CD4-positive, alpha-beta T cell treated with Interleukin-6 at 100 ng/mL for 8 hours (primary cell): ENCODE data around the gene YBEY.
"Not testable (repeated sequence)": the region's sequence is repeated elsewhere in the genome, so short reads cannot be mapped to it uniquely, and the experiment has no call there.

ENCODE experiments used
- DNase-seq: peaks from one replicate; pipeline ENCODE4 v3.0.0-alpha.2; 2020; ENCODE audit warnings: mixed read lengths, low spot score

YBEY gene

GRCh38 chr21:46304955-46305354, 18.8 kb downstream of the YBEY start:
- no peak for DNase-seq

DNA sequence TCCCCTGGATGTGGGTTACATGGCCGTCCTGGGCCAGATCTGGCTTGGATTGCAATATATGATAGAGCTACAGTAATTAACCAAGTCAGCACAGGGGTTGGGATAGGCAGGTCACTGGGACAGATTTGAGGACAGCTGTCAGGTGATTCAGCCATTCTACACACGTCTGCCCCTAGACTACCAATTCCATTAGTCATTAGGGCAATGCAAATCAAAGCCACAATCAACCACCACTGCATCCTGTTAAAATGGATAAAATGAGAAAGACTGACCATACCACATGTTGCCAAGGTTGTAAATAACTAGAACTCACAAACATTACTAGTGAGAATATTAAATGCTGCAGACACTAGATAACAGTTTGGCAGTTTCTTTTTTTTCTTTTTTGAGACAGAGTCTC, 21.5 kb downstream of the YBEY start:
- no peak for DNase-seq

GRCh38 chr21:46308431-46308830, 22.3 kb downstream of the YBEY start:
- no peak for DNase-seq

- DNase-seq, result not testable (repeated sequence)
Measured at GRCh38 chr21:46310260-46310659, 24.1 kb downstream of the YBEY start.

GRCh38 chr21:46311568-46311967, 25.4 kb downstream of the YBEY start:
- no peak for DNase-seq

- DNase-seq, result no peak
Measured at GRCh38 chr21:46312949-46313348, 26.8 kb downstream of the YBEY start.

DNA sequence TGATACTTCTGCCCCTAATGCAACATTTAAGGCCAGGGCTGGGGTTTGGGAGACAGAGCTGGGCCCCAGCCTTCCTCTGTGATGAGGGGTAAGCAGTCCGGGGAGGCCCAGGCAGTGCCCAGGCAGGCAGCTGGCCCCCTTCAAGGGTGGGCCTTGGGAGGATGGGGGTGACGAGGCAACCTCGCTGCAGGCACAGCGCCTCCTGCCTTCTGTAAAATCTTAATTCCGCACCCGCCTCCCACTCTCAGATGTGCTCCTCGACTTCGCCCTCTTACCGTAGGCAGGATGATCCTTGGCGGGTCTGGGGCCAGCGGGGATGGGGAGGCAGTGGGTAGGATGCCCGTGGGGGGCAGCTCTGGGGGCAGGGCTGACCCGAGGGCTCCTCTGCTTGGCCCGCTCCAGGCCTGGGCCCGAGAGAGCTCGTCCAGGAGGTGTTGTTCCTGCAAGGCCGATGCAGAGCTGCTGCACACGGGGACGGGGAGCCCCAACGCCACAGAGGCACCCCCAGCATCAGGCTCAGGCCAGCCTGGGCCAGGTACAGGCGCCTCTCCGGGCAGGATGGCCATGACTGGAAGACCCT, 28.4 kb downstream of the YBEY start:
- no peak for DNase-seq

GRCh38 chr21:46316708-46317324, 30.7 kb downstream of the YBEY start:
- DNase-seq, result no peak

DNA sequence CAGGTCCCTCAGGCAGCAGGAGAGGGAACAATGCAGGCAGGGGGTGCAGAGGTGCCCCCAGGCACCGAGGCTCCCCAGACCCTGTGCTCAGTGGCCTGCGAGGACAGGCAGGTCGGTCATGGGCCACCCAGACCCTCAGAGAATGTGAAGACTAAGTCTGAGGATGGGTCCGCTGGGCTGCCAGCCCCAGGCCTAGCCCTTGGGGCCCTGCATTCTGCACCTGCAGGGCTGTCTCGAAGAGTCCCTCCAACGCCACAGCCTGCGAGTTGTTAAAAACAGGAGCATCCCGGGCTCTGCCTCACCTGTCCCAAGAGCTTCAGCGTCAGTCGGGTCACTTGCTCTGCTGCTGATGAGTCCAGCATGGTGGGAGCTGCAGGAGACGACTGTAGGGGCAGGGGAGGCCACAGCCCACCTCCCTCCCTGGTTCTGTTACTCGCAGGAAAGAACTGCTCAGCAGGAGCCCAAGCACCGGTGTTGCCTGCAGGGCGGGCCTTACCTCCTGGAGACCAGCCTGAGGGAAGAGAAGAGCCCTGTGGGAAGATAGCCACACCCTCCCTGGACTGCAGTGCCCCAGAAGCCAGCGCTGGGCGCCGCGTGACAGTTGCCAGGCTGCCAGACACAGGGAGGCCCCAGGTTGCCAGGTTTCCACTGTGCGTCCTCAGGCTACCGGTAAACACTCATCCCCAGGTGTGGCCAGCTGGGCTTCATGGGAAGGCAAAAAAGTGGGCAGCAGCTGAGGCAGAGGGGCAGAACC, 31.7 kb downstream of the YBEY start:
- no peak for DNase-seq

- no peak for DNase-seq
Measured at GRCh38 chr21:46318464-46318845, 32.3 kb downstream of the YBEY start.

- no peak for DNase-seq
Measured at GRCh38 chr21:46319186-46319585, 33.0 kb downstream of the YBEY start.

- no peak for DNase-seq
Measured at GRCh38 chr21:46320331-46320801, 34.2 kb downstream of the YBEY start.

- no peak for DNase-seq
Measured at GRCh38 chr21:46322351-46323226, 36.4 kb downstream of the YBEY start.

- no peak for DNase-seq
Measured at GRCh38 chr21:46323227-46323709, 37.1 kb downstream of the YBEY start.

- peak; percentile 98 for DNase-seq
Measured at GRCh38 chr21:46323710-46324389, 37.7 kb downstream of the YBEY start, which contains the start of the genes C21orf58 and PCNT. TSS of gene C21orf58 (minus strand) at chr21:46323870. CDS start at chr21:46322738, 1,132 bp downstream. TSS of gene PCNT (plus strand) at chr21:46324156. CDS start at chr21:46324229, 73 bp downstream.

DNA sequence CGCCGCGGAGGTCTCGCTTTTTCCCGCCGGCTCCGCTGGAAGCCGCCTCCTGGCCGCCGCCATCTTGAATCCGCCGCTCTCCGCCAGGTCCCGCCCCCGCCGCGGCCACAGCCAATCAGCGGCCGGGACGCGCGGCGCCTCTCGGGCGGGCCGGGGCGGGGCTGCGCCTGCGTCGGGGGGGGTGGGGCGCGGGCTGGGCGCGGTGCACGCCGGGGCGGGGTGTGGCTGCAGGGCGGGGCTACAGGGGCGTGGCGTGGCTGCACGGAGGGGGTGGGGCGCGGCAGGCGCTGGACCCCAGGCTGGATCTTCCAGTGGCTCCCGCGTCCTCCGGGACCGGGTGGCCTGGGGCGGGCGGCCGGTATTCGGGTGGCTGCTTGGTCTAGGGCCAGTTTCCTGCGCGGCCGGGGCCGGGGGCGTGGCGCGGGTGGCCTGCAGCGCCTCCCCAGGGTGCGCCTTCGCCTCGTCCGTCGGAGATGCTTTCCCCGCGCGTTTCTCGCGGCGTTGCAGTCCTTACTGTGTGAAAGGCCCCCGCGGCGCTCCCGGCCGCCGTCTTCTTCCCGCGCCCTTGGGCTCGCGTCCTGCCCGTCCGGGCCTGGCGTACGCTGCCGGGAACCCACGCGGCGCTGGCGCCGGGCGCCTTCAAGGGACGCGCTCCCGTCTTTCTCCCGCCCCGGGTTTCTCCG, 38.4 kb downstream of the YBEY start:
- peak; percentile 88 for DNase-seq

DNA sequence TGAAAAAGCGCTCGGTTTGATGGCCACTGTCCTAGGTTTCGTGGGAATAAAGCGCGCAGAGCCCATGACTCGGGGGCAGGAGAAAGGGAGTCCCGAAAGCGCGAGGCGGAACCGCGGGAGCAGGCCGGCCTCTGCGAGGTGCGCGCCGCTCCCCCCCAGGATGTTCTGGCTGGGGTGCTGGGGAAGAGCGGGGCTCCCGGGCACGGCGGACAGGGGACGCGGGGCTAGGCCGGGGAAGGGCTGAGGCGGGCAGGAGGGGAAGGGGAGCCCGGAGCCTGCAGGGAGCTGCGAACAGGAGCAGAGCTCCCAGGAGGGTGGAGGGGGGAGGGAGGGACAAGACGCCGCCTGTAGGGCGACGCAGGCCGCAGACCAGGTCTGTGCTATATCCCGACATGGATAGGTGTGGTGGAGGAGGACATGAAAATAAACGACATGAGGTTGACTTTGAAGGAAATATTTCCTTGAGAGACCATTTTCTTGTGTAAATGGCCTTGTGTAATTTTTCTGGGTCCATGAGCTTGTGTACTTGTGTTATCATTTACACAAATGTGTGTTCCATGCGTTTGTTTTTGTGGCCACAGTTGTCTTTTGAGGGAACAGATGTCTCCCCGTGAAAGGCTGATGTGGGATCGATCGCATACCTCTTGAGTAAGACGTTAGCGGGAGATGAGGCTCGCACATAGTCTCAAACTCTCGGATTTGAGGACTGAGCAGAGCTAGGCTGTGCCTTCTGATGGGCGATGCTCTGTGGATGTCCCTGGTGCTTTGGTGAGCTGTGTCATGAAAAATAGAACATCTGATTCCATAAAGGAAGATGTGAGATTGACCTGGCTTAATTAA, 39.2 kb downstream of the YBEY start:
- peak; percentile 17 for DNase-seq

DNA sequence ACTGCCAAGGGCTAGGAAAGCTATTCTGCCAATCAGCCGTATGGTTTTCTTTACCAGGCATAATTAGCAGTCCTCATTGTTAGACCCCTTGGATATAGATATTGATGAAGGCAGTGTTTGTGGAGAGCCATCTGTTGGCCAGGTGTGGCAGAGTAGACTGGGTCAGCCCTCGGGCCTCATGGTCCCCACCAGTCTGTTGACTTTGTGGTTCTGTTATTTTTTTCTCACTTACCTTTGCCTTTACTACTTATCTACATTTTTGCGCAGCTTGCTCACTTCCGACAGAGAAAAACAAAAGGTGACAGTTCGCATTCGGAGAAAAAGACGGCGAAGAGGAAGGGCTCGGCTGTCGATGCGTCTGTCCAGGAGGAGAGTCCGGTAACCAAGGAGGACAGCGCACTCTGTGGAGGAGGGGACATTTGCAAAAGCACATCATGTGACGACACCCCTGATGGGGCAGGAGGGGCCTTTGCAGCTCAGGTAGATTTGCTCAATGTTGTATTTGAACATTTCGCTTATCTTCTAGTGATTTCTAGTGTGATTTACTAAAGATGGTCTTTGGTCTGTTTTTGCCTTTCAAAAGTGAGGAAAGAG, 40.1 kb downstream of the YBEY start:
- no peak for DNase-seq

DNA sequence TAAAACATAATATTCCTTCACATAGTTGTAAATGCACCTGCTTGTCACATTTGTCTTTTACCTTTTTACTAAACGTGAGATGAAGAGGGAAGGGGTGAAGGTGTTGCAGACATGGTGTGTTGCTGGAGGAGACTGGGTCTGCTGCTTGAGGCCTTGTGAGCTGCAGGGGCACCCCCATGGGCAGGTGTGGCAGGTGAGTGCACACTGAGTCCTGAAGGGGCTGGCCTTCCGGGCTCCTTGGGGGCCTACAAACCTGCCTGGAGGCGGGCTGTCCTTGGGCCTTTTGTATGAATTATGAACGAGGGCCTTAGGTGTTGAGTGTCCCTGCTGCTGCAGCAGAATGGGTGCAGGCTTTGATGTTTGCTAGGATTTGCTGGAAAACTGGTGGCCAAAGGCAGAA, 41.6 kb downstream of the YBEY start:
- DNase-seq, result no peak
